ENCODE measurements around the gene TNFRSF18. TPM values are rescaled to one million over a fixed set of nuclear protein-coding genes. Genes with fewer than 3 reads are reported as not detected.

Gene TNFRSF18
- total RNA-seq, 1 donor from 2014 or later = 0.98 TPM

DNA sequence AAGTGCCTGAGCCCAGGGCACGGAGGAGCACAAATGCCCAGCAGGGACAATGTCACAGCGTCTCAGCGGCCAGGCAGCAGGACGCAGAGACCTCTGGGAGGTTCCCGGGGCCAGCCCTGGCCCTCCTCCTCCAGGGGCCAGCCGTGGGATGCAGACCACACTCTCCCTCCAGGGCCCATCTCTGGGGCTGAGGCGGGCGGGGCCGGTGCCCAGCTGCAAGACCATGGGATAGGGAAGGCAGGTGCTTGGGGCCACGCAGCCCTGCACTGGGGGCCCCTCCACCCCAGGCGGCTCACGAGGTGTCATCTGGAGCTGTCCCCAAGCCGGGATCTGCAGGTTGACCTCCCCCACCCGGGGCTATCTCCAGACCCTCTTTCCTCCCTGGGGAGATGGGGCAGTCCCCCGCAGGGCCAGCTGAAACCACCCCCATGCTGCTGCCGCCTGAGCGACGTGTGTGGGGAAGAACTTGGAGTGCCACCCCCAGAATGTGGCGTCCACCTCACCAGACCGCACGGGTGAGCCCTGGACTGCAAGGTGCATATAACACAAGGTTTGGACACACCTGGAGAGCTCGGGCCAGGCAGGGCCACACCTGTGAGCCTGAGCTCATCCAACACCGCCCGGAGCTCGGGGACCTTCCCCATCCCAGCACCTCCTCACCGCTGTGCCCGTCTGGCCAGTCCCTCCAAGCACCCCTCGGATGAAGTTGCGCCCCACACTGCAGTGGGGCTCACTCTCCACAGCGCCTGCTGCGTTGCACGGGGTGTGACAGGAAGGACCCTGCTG, 36.8 kb downstream of the TNFRSF18 start:
- ATAC-seq (no peak), DNase-seq (no peak)
- no peaks in the 10 kb centered on the region for H3K9me3 ChIP-seq
- H3K36me3 ChIP-seq = no peaks in the 10 kb centered on the region
- intact Hi-C loops (cut with DNase I) = no loop called here
- H3K27ac ChIP-seq = no peak overlapping the region
- H3K27me3 ChIP-seq = peaks cover 51% of the 10 kb centered on the region
- H3K4me3 ChIP-seq = no peak overlapping the region
- TF ChIP-seq, protein P1, sequence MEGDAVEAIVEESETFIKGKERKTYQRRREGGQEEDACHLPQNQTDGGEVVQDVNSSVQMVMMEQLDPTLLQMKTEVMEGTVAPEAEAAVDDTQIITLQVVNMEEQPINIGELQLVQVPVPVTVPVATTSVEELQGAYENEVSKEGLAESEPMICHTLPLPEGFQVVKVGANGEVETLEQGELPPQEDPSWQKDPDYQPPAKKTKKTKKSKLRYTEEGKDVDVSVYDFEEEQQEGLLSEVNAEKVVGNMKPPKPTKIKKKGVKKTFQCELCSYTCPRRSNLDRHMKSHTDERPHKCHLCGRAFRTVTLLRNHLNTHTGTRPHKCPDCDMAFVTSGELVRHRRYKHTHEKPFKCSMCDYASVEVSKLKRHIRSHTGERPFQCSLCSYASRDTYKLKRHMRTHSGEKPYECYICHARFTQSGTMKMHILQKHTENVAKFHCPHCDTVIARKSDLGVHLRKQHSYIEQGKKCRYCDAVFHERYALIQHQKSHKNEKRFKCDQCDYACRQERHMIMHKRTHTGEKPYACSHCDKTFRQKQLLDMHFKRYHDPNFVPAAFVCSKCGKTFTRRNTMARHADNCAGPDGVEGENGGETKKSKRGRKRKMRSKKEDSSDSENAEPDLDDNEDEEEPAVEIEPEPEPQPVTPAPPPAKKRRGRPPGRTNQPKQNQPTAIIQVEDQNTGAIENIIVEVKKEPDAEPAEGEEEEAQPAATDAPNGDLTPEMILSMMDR (IDR thresholded peaks at IDR 0.05) = no peak
- H3K4me1 ChIP-seq = peaks cover 4% of the 10 kb centered on the region

DNA sequence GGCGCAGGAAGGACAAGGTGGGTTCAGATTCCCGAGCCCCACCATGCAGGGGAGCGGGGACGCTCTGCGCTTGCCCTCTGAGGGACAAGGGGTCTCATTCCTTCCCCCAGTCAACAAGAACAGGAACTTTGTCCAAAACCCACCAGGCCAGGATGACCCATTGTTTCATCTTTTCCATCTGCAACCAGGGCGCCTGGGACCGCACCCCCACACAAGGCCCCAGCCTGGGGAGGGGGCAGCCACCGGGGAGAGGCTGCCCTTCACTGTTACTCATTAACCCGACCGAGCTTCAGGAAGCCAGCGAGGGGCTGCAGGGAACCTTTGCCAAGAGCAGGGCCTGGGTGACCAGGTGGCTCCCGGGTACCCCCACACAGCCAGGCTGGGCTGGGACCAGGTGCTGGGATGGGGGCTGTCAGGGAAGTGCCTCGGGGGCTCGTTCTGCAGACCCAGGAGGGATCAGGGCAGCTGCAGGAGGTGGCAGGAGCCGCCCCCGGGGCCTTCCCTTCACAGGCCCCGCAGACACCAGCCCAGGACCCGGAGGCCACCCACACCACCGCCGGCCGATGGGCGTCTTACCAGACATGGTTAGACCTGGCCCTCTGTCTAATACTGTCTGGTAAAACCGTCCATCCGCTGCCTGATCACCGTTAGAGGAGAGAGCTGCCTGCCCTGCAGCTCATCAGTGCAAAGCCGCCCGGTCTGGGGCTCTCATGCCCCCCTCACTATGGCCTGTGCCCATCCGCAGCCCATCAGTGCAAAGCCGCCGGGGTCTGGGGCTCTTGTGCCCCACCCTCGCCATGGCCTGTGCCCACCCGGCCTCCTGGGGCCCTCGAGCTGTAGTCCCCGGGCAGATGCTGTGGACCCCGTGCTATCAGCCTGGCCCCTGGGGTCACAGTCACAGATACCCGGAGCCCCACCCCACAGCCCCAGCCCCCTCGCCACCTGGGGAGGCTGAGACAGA, 37.7 kb downstream of the TNFRSF18 start:
- intact Hi-C loops (cut with DNase I) = no loop called here
- DNase-seq (no peak), ATAC-seq (no peak)
- TF ChIP-seq, protein P1 (IDR thresholded peaks at IDR 0.05) = no peak
- Histone ChIP-seq H3K27ac (no peak overlapping the region), H3K9me3 (no peaks in the 10 kb centered on the region), H3K27me3 (peaks cover 46% of the 10 kb centered on the region), H3K4me1 (peaks cover 4% of the 10 kb centered on the region), H3K4me3 (no peak overlapping the region), H3K36me3 (no peaks in the 10 kb centered on the region)

DNA sequence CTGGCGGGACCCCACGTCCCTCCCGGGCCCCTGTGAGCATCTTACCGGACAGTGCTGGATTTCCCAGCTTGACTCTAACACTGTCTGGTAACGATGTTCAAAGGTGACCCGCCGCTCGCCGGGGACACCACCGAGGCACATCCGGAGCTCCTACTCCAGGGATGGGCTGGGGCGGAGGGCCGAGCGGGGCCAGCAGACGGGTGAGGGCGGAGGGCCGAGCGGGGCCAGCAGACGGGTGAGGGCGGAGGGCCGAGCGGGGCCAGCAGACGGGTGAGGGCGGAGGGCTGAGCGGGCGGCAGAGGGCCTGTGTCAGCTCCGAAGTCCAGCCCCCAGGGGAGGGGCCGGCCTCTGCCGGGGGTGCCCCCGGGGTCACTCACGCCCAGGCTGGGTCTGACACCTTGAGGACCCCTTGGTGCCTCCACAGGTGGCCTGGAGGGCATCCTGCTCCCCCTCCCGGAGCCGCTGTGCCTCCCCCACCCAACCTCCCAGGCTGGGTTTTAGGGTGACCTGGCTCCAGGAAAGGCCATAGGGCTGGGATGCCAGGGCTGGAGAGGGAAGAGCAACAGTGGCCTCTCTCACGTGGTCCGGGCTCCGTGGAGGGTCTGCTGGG, 38.4 kb downstream of the TNFRSF18 start:
- H3K4me1 ChIP-seq = peaks cover 4% of the 10 kb centered on the region
- no peaks in the 10 kb centered on the region for H3K36me3 ChIP-seq
- no peak for DNase-seq
- H3K4me3 ChIP-seq = no peak overlapping the region
- H3K27ac ChIP-seq = no peak overlapping the region
- TF ChIP-seq, protein P1 (IDR thresholded peaks at IDR 0.05) = no peak
- H3K27me3 ChIP-seq = peaks cover 38% of the 10 kb centered on the region
- intact Hi-C loops (cut with DNase I) = no loop called here
- ATAC-seq = no peak
- H3K9me3 ChIP-seq = no peaks in the 10 kb centered on the region

DNA sequence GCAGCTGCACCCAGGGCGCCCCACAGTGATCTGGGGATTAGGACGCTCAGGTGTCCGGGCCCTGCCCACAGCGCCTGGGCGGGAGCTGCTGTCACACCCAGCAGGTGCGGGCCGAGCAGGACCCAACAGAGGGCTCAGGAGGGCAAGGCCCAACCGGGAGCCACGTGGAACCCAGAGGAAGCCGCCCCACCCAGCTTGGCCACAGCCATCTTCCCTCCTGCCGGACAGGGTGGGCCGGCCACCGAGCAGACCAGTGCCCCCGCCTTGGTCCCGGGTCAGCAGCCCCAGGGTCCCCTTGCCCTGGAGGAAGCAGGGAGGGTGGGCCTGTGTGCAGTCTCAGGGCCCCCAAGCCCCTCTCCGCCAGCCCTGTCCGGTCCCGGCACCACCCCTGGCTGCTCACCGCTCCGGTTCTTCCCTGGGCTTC, 39.0 kb downstream of the TNFRSF18 start:
- DNase-seq = no peak

More for the DNA sequence above, 39.0 kb downstream of the TNFRSF18 start:
- Histone ChIP-seq H3K4me3 (no peak overlapping the region), H3K9me3 (no peaks in the 10 kb centered on the region), H3K27me3 (peaks cover 33% of the 10 kb centered on the region), H3K36me3 (no peaks in the 10 kb centered on the region), H3K4me1 (peaks cover 4% of the 10 kb centered on the region), H3K27ac (no peak overlapping the region)
- intact Hi-C loops (cut with DNase I) = no loop called here
- TF ChIP-seq, protein P1 (IDR thresholded peaks at IDR 0.05) = no peak
- no peak for ATAC-seq
